IMR-90 (cell line): ENCODE results near the gene CCDC60. TPM values are rescaled to one million over a fixed set of nuclear protein-coding genes. Genes with fewer than 3 reads are reported as not detected.

Experiments
- ATAC-seq: fragments of 200-7000 bp; cut with Tn5 transposase; 2 replicates; pipeline ENCODE4 v1.9.1; 2020; ENCODE audit warnings: low read depth, mild to moderate bottlenecking, moderate library complexity
- BruUV-seq: library from RNA; stranded (reverse); fragments of 400-500 nt; replicated peaks from 2 replicates; lab custom pipeline; 2021; lab: Mats Ljungman, UMichigan
- CTCF ChIA-PET: fragments of 300-600 bp; formaldehyde crosslinking; extraction: SDS; loops from one replicate; lab custom pipeline; 2021; ENCODE audit warnings: antibody characterized with exemption; lab: Yijun Ruan, JAX
- POLR2A ChIA-PET: fragments of 300-600 bp; sonication (Branson Sonifier 250); formaldehyde crosslinking; loops from one replicate; lab custom pipeline; 2022; ENCODE audit warnings: antibody characterized with exemption; ENCODE audit not compliant: unreplicated experiment; lab: Charles Lee
- DNase-seq: peaks from one replicate; pipeline ENCODE4 v3.0.0; 2013
- H2AFZ ChIP-seq: replicated peaks from 2 replicates; pipeline ENCODE3; 2013; ENCODE audit warnings: low read length, mild to moderate bottlenecking; ENCODE audit not compliant: poor library complexity
- H2AK5ac ChIP-seq: 2 replicates; pipeline ENCODE4 v1.6.1; 2013; ENCODE audit warnings: low read depth, low read length, inconsistent platforms
- H2AK9ac ChIP-seq: replicated peaks from 2 replicates; pipeline ENCODE3; 2013; ENCODE audit warnings: mild to moderate bottlenecking, low read depth, low read length, moderate library complexity; ENCODE audit not compliant: poor library complexity
- H2BK120ac ChIP-seq: 2 replicates; pipeline ENCODE4 v1.6.1; 2013; ENCODE audit warnings: low read depth, low read length, inconsistent platforms
- H2BK15ac ChIP-seq: 3 replicates; pipeline ENCODE4 v1.6.1; 2013; ENCODE audit warnings: low read depth, low read length, inconsistent platforms
- H2BK20ac ChIP-seq: 2 replicates; pipeline ENCODE4 v1.6.1; 2013; ENCODE audit warnings: low read depth, mild to moderate bottlenecking, inconsistent platforms, low read length, moderate library complexity
- H2BK5ac ChIP-seq: 2 replicates; pipeline ENCODE4 v1.6.1; 2013; ENCODE audit warnings: mild to moderate bottlenecking, low read depth, low read length, inconsistent platforms; ENCODE audit not compliant: poor library complexity, severe bottlenecking
- H3K14ac ChIP-seq: replicated peaks from 2 replicates; pipeline ENCODE4 v1.6.1; 2013; ENCODE audit warnings: low read depth, low read length, inconsistent platforms
- H3K18ac ChIP-seq: 2 replicates; pipeline ENCODE4 v1.6.1; 2013; ENCODE audit warnings: low read depth, low read length, control low read depth
- H3K23ac ChIP-seq: 2 replicates; pipeline ENCODE4 v1.6.1; 2013; ENCODE audit warnings: low read depth, low read length, inconsistent platforms
- H3K27ac ChIP-seq: 2 replicates; pipeline ENCODE4 v1.5.1; 2013; ENCODE audit warnings: mild to moderate bottlenecking, control low read depth, low read length; ENCODE audit not compliant: insufficient read depth
- H3K27me3 ChIP-seq: 2 replicates; pipeline ENCODE4 v1.6.1; 2013; ENCODE audit warnings: low read length; ENCODE audit not compliant: control insufficient read depth, insufficient read depth
- H3K36me3 ChIP-seq: 2 replicates; pipeline ENCODE4 v1.6.1; 2013; ENCODE audit warnings: low read length, mixed read lengths; ENCODE audit not compliant: control insufficient read depth, insufficient read depth
- H3K4ac ChIP-seq: 2 replicates; pipeline ENCODE4 v1.6.1; 2013; ENCODE audit warnings: low read depth, low read length, inconsistent platforms
- H3K4me1 ChIP-seq: 2 replicates; pipeline ENCODE4 v1.6.1; 2013; ENCODE audit warnings: low read length, mixed read lengths; ENCODE audit not compliant: control insufficient read depth, insufficient read depth
- H3K4me2 ChIP-seq: 2 replicates; pipeline ENCODE4 v1.6.1; 2013; ENCODE audit warnings: low read depth, mild to moderate bottlenecking, control low read depth, low read length, moderate library complexity
- H3K4me3 ChIP-seq: 2 replicates; pipeline ENCODE4 v1.5.1; 2013; ENCODE audit warnings: low read depth, mild to moderate bottlenecking, control low read depth, low read length, moderate library complexity; ENCODE audit not compliant: insufficient read depth
- H3K56ac ChIP-seq: 2 replicates; pipeline ENCODE4 v1.6.1; 2013; ENCODE audit warnings: low read length, inconsistent platforms; ENCODE audit not compliant: insufficient read depth; ENCODE audit errors: extremely low read depth
- H3K79me1 ChIP-seq, 2 experiments: 2 replicates each; pipeline ENCODE4 v1.6.1; 2013; ENCODE audit warnings: low read length in 2 of 2, inconsistent platforms in 1 of 2, low read depth in 1 of 2
- H3K9ac ChIP-seq: 2 replicates; pipeline ENCODE4 v1.6.1; 2013; ENCODE audit warnings: low read depth, low read length, control low read depth
- H3K9me1 ChIP-seq: 2 replicates; pipeline ENCODE4 v1.6.1; 2013; ENCODE audit warnings: low read length, inconsistent platforms; ENCODE audit not compliant: insufficient read depth
- H3K9me3 ChIP-seq: 2 replicates; pipeline ENCODE4 v1.6.1; 2013; ENCODE audit warnings: low read length; ENCODE audit not compliant: control insufficient read depth, insufficient read depth
- H4K20me1 ChIP-seq: 2 replicates; pipeline ENCODE4 v1.6.1; 2013; ENCODE audit warnings: low read length, inconsistent platforms; ENCODE audit not compliant: insufficient read depth
- H4K5ac ChIP-seq: 2 replicates; pipeline ENCODE4 v1.6.1; 2013; ENCODE audit warnings: mild to moderate bottlenecking, low read depth, low read length, control low read depth
- H4K8ac ChIP-seq, 2 experiments: 2 replicates each; pipeline ENCODE4 v1.6.1; 2013; ENCODE audit warnings: low read depth in 2 of 2, low read length in 2 of 2, control low read depth in 1 of 2, inconsistent platforms in 1 of 2
- H4K91ac ChIP-seq: 2 replicates; pipeline ENCODE4 v1.6.1; 2013; ENCODE audit warnings: low read depth, low read length, inconsistent platforms; ENCODE audit not compliant: insufficient read depth
- ELK1 ChIP-seq: fragments of 150-350 bp; IDR thresholded peaks from 2 replicates; pipeline ENCODE4 v1.6.1; 2016; ENCODE audit warnings: low read depth, mild to moderate bottlenecking, low read length, moderate library complexity, borderline replicate concordance
- FOS ChIP-seq: fragments of 150-350 bp; IDR thresholded peaks from 2 replicates; pipeline ENCODE4 v1.6.1; 2016; ENCODE audit warnings: low read depth, low read length
- MAFK ChIP-seq: IDR thresholded peaks from 2 replicates; pipeline ENCODE4 v1.6.1; 2012; ENCODE audit warnings: low read depth, low read length, improper control_type of control experiment
- MAZ ChIP-seq: IDR thresholded peaks from 2 replicates; pipeline ENCODE4 v1.6.1; 2012; ENCODE audit warnings: low read depth, mild to moderate bottlenecking, low read length, improper control_type of control experiment, moderate library complexity, borderline replicate concordance
- RFX5 ChIP-seq: IDR thresholded peaks from 2 replicates; pipeline ENCODE4 v1.8.0; 2012; ENCODE audit warnings: low read depth, mild to moderate bottlenecking, low read length, moderate library complexity
- WGBS, 2 experiments: methylation state at CpG; one replicate each; pipeline versions ENCODE4 v1.1.5 to v1.1.7; 2013; ENCODE audit warnings: missing lambda C conversion rate in 2 of 2; ENCODE audit not compliant: insufficient read length in 1 of 2; ENCODE audit errors: extremely low coverage in 2 of 2; 5-methylcytosine and 5-hydroxymethylcytosine counted together
- dilution Hi-C: fragments of 300-500 bp; cut with HindIII; formaldehyde crosslinking; loops from one replicate; pipeline ENCODE4 v1.14.3; 2018; ENCODE audit warnings: low sequenced_read_pairs; ENCODE audit not compliant: unreplicated experiment
- in situ Hi-C: fragments of 300-500 bp; cut with MboI; formaldehyde crosslinking; loops from 3 replicates; pipeline ENCODE4 v1.14.3; 2019; ENCODE audit warnings: low sequenced_read_pairs, inconsistent platforms, mixed read lengths
- intact Hi-C: fragments of 100-400 bp; cut with micrococcal nuclease; formaldehyde crosslinking; loops from 2 replicates; pipeline ENCODE4 v1.10.0; 2022
- polyA plus RNA-seq, 3 experiments: library from polyadenylated mRNA; depleted of rRNA; stranded (reverse); fragments of >200 nt; gene quantifications; 2 replicates each; pipeline ENCODE4 v1.2.3, GENCODE V29; 2012; ENCODE audit warnings: low replicate concordance in 1 of 3
- total RNA-seq: library from RNA; depleted of rRNA; stranded (reverse); fragments of >200 nt; gene quantifications from 2 replicates; pipeline ENCODE4 v1.2.3, GENCODE V29; 2012
- TF ChIP-seq, protein P1 (sequence below): conservative IDR thresholded peaks from 2 replicates; pipeline ENCODE4 v1.5.1; 2012; ENCODE audit warnings: mild to moderate bottlenecking, low read depth, low read length, improper control_type of control experiment

Gene CCDC60
- total and polyA plus RNA-seq, 2 of the 4 experiments (the other 2 are of a cell fraction): not detected

DNA sequence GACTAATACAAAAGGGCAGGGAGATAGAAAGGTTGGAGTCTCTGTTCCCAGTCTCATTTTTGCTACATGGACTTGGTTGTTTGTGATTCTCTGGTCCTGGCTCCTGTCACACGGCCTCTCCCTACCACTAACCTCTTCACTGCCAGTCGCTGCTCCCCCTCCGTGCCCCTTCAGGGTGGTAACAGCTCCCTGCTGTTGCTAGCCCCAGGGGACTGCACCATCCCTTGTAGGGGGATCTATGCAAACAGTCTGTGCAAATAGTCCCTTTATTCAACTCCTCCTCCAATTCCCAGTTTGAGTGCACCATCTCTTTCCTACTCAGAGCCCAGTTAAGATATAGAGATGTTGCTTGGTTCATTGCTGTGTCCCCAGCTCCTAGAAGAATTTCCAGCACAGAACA is 51.1 kb downstream of the CCDC60 start:
- H3K56ac ChIP-seq: no peak overlapping the region
- H4K8ac ChIP-seq: no peak overlapping the region
- no peaks in the 10 kb centered on the region for H3K27me3 ChIP-seq
- dilution Hi-C loops (no loop called here), in situ Hi-C loops (no loop called here), intact Hi-C loops (no loop called here)
- no peak overlapping the region for H2BK5ac ChIP-seq
- H2AFZ ChIP-seq: no peak overlapping the region
- H2BK20ac ChIP-seq: no peak overlapping the region
- no peak overlapping the region for H3K4me2 ChIP-seq
- H2BK120ac ChIP-seq: no peak overlapping the region
- no peak overlapping the region for H3K4me3 ChIP-seq
- H3K27ac ChIP-seq: no peak overlapping the region
- DNase-seq (no peak), ATAC-seq (no peak)
- no peak overlapping the region for H2AK5ac ChIP-seq
- no peak overlapping the region for H2BK15ac ChIP-seq
- no peaks in the 10 kb centered on the region for H3K79me1 ChIP-seq
- no peak overlapping the region for H2AK9ac ChIP-seq
- H3K36me3 ChIP-seq: no peaks in the 10 kb centered on the region
- BruUV-seq: no TSS peak
- H3K4me1 ChIP-seq: no peaks in the 10 kb centered on the region
- H3K9me3 ChIP-seq: peaks cover 13% of the 10 kb centered on the region
- no peaks in the 10 kb centered on the region for H3K9me1 ChIP-seq
- CTCF ChIA-PET: no interaction called here
- no peak overlapping the region for H4K5ac ChIP-seq
- no peak overlapping the region for H3K23ac ChIP-seq
- H3K14ac ChIP-seq: no peak overlapping the region
- no peak overlapping the region for H3K4ac ChIP-seq
- TF ChIP-seq ELK1 (no peak), MAFK (no peak), FOS (no peak), MAZ (no peak), RFX5 (no peak)
- TF ChIP-seq, protein P1, sequence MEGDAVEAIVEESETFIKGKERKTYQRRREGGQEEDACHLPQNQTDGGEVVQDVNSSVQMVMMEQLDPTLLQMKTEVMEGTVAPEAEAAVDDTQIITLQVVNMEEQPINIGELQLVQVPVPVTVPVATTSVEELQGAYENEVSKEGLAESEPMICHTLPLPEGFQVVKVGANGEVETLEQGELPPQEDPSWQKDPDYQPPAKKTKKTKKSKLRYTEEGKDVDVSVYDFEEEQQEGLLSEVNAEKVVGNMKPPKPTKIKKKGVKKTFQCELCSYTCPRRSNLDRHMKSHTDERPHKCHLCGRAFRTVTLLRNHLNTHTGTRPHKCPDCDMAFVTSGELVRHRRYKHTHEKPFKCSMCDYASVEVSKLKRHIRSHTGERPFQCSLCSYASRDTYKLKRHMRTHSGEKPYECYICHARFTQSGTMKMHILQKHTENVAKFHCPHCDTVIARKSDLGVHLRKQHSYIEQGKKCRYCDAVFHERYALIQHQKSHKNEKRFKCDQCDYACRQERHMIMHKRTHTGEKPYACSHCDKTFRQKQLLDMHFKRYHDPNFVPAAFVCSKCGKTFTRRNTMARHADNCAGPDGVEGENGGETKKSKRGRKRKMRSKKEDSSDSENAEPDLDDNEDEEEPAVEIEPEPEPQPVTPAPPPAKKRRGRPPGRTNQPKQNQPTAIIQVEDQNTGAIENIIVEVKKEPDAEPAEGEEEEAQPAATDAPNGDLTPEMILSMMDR: no peak
- POLR2A ChIA-PET: no interaction called here
- no peak overlapping the region for H3K18ac ChIP-seq
- WGBS, 2 experiments: no CpG with 5 or more reads among the region's 3 CpGs
- no peaks in the 10 kb centered on the region for H4K20me1 ChIP-seq
- H3K9ac ChIP-seq: no peak overlapping the region
- no peak overlapping the region for H4K91ac ChIP-seq
